ENCODE measurements around the gene GBGT1.

The GBGT1 gene

DNA sequence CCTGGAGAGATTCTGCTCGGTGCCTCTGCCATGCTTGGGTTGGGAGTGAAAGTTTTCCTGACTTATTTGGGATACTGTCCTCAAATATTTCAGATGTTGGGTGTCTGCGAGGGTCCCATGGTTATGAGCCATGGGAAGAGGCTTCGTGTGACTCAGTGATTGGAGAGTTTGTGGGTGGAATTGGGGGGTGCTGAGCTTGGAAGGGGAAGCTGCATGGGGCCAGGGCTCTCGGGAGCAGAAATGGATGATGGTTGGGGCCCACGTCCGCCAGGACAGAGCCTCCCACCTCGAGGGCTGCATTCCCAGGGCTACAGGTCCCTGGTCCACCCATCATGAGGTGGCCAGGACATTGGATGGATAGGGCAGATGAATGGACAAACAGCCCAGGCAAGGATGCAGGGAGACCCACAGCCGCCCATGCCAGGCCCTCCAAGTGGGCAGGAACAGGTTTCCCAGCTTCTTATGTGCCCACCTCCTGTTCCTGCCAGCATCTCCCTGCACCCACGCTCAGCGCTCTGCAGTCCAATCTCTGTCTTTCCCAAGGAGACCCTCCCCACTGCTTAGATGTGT, 39.9 kb upstream of the GBGT1 start:
- DNase-seq: no peak
- CTCF ChIA-PET: no interaction called here
- Mint-ChIP-seq H3K27ac (no peak overlapping the region), H3K36me3 (no peaks in the 10 kb centered on the region), H3K9me3 (peaks cover 2% of the 10 kb centered on the region), H3K4me3 (no peak overlapping the region), H3K27me3 (peaks cover 20% of the 10 kb centered on the region), H3K4me1 (peaks cover 4% of the 10 kb centered on the region)

DNA sequence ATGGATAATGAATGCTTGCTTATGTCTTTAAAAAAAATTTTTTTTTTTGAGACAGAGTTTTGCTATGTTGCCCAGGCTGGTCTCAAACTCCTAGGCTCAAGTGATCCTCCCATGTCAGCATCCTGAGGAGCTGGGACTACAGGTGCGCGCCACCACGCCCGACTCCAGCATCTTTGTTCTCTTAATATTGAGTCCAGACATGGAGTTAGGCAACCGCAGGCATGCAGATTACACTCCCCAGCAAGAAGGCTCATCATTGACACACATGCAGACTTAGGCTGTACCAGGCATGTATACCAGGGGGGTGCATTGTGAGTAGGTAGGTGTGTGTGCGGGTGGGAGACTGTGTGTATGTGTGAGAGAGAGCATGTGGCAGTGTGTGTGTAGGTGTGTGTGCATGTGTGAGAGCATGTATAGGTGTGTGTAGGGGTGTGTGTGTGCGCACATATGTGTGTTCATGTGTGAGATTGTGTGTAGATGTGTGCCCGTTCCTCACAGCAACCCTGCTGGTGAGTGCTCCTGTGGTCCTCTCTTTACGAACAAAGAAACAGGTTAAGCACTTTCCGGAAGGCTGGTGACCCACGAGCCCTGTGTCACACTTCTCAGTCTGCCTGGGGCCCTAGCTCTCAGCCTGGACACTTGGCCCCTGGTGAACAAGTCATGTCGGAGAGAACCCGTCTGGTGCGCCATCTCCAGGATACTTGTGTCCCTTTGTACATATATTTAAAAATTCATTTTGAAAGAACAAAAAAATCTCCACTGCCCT, 39.2 kb upstream of the GBGT1 start:
- peaks cover 20% of the 10 kb centered on the region for H3K27me3 Mint-ChIP-seq
- H3K4me1 Mint-ChIP-seq: peaks cover 4% of the 10 kb centered on the region
- H3K4me3 Mint-ChIP-seq: no peak overlapping the region
- no peak overlapping the region for H3K27ac Mint-ChIP-seq
- H3K36me3 Mint-ChIP-seq: no peaks in the 10 kb centered on the region
- DNase-seq: no peak
- CTCF ChIA-PET: interaction anchor here (1.2 kb wide), 1 partner anchor 17 kb away, joined by 4 read pairs; no protein-coding TSS in a partner anchor
- H3K9me3 Mint-ChIP-seq: peaks cover 2% of the 10 kb centered on the region

DNA sequence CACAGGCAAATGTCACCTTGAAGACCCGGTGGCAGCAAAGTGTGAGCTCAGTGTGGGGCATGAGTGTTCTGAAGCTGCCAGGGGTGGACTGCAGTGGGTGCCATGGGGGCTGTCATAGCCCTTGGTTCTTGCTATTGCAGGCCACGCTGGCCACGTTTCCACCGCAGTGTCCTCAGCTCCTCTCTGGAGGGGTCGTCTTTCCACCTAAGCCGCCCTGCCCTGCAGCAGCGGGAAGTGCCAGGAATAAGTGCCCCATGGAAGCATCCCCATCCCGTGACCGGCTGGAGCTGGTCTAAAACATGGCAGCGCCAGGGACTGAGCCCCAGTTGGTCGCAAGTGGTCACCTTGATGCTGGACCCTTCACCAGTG, 38.4 kb upstream of the GBGT1 start:
- H3K4me1 Mint-ChIP-seq: peaks cover 4% of the 10 kb centered on the region
- DNase-seq: no peak
- CTCF ChIA-PET: interaction anchor here (1.2 kb wide), 1 partner anchor 16 kb away, joined by 4 read pairs; no protein-coding TSS in a partner anchor
- no peak overlapping the region for H3K4me3 Mint-ChIP-seq
- H3K27ac Mint-ChIP-seq: no peak overlapping the region
- peaks cover 20% of the 10 kb centered on the region for H3K27me3 Mint-ChIP-seq
- H3K9me3 Mint-ChIP-seq: peaks cover 2% of the 10 kb centered on the region
- no peaks in the 10 kb centered on the region for H3K36me3 Mint-ChIP-seq

DNA sequence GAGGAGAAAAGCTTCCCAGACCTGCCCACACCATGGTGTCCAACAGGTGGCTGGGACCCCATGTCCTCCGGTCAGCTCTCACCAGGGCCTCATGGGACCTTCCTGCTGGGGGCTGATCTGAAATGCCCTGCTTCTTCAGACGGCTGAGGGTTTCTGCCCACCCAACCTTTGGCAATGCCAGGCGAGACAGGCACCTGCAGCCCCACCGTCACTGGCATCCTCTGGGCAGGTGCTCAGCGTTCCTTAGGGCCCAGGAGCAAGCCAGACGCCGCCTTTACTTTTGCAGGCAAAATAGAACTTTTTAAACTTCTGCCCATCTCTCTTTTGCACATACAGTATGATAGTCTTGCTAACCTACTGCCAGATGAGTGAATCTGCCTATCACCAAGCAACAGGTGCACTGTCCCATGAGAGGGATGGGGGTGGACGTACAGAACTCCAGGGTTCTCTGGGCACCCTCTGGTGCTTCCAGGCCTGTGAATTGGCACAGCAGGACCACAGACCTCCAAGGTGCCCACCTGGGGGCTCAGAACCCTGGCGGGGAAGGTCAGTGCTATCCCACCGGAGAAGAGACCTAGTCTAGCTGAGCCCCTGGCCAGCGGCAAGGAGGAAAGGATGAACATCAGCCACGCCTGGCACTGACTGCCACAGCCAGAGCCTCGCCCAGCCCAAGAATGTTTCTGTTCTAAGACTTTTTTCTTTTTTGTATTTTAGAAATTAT, 37.9 kb upstream of the GBGT1 start:
- DNase-seq: no peak
- Mint-ChIP-seq H3K27me3 (peaks cover 20% of the 10 kb centered on the region), H3K4me3 (no peak overlapping the region), H3K9me3 (peaks cover 2% of the 10 kb centered on the region), H3K4me1 (peaks cover 4% of the 10 kb centered on the region), H3K27ac (no peak overlapping the region), H3K36me3 (no peaks in the 10 kb centered on the region)
- CTCF ChIA-PET: interaction anchor here (1.2 kb wide), 1 partner anchor 16 kb away, joined by 4 read pairs; no protein-coding TSS in a partner anchor

DNA sequence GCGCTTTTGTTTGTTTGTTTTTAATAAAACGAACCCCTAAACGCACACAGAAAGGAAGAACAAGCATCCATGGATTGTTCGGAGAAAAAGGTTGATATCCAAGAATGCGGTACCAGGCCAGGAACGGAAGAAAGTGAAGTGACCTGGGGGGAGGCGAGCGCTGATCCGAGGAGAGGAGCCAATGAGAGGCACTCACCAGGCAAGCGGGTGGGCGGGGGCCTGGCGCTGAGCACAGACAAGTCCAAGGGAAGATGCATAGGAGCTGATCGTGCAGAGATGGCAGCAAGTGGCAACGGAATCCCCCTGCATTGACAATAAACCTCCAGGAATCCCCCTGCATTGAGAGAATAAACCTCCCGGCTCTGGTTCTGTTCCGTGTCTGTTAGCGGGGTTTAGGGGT, 36.9 kb upstream of the GBGT1 start:
- DNase-seq: no peak
- Mint-ChIP-seq H3K27ac (no peak overlapping the region), H3K27me3 (peaks cover 20% of the 10 kb centered on the region), H3K4me3 (no peak overlapping the region), H3K9me3 (peaks cover 2% of the 10 kb centered on the region), H3K4me1 (peaks cover 4% of the 10 kb centered on the region), H3K36me3 (no peaks in the 10 kb centered on the region)
- CTCF ChIA-PET: no interaction called here

DNA sequence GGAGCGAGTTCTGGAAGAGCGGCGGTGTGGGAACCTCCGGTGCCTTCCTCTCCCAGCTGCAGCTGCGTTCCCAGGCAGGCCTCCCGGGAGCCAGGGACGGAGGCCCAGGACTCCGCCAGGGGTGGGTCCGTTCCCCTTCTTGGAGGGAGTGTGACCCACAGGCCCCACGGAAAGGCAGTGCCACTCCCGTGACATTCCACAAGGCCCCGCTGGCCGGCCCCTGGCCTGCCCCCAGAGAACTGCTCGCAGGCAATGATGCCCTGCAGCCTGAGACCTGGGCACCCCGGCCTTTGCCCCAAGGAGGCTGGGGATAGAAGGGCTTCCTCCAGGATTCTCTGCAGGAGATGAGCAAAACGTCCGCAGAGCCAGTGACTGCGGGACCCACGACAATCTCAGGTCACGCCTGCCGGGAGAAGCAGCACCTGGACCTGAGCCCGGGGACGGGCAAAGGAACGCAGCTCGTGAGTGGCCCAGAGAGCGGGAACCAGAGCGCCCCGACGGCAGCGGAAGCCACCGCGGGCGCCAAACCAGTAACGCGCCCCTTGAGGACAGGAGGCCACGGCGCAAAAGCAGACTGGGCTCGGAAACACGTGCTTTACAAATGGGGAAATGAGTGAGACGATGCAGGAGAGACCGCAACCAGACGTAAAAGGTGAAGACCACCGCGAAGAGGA, 36.1 kb upstream of the GBGT1 start:
- H3K27ac Mint-ChIP-seq: no peak overlapping the region
- H3K4me1 Mint-ChIP-seq: peaks cover 4% of the 10 kb centered on the region
- DNase-seq: peak; percentile 42
- CTCF ChIA-PET: no interaction called here
- no peaks in the 10 kb centered on the region for H3K36me3 Mint-ChIP-seq
- peak overlapping the region; percentile 46 for H3K4me3 Mint-ChIP-seq
- H3K9me3 Mint-ChIP-seq: peaks cover 2% of the 10 kb centered on the region
- peaks cover 20% of the 10 kb centered on the region for H3K27me3 Mint-ChIP-seq

DNA sequence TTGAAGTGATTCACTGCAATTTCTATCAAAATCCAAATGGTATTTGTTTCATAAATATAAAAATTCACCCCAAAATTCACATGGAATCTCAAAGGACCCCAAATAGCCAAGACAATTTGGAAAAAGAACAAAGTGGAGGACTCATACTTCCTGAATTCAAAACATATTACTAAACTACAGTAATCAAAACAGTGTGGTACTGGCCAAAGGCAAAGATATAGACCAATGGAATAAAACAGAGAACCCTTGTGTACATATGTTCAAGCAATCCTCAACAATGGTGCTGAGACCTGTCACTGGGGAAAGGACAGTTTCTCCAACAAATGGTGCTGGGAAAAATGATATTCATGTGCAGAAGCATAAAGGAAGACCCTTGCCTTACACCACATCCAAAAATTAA, 31.3 kb upstream of the GBGT1 start:
- Mint-ChIP-seq H3K4me3 (no peak overlapping the region), H3K27me3 (peaks cover 25% of the 10 kb centered on the region), H3K36me3 (no peaks in the 10 kb centered on the region), H3K9me3 (peaks cover under 1% of the 10 kb centered on the region), H3K4me1 (peaks cover 2% of the 10 kb centered on the region), H3K27ac (no peak overlapping the region)
- no peak for DNase-seq
- CTCF ChIA-PET: interaction anchor here (1.8 kb wide), 1 partner anchor 9 kb away, joined by 6 read pairs; no protein-coding TSS in a partner anchor

DNA sequence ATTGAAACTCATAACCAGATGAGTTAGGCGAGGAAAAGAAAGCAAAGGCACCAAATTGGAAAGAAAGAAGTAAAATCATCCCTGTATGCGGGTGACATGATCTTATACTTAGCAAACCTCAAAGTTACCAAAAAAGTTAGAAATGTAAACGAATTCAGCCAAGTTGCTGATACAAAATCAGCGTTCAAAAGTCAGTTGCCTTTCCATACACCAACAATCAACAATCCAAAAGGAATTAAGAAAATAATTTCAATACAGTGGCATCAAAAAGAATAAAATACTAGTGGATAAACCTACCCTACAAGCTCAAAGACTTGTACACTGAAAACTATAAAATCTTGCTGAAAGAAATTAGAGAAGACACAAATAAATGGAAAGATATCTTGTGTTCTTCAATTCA, 30.9 kb upstream of the GBGT1 start:
- Mint-ChIP-seq H3K4me3 (no peak overlapping the region), H3K9me3 (no peaks in the 10 kb centered on the region), H3K27me3 (peaks cover 21% of the 10 kb centered on the region), H3K4me1 (no peaks in the 10 kb centered on the region), H3K36me3 (no peaks in the 10 kb centered on the region), H3K27ac (no peak overlapping the region)
- DNase-seq: no peak
- CTCF ChIA-PET: interaction anchor here (1.8 kb wide), 1 partner anchor 9 kb away, joined by 6 read pairs; no protein-coding TSS in a partner anchor

DNA sequence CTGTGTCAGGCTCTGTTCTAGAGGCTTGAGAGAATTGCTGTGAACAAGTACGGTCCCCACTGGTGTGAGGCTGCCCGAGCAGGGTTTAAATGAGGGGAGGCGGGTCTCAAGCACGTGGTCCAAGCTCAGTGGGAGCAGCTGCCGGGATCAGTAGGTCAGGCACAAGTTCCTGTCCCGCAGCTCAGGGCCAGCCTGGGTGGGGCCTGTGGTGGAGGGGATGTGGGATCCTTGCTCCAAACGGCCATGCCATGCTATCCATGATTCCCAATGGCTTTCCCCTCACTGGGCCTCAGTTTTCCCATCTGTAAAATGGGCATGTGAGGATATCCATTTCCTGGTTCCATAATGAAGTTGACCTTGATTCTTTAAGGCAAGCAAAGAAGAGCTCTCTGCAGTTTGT, 28.3 kb upstream of the GBGT1 start:
- DNase-seq: no peak
- Mint-ChIP-seq H3K4me1 (no peaks in the 10 kb centered on the region), H3K4me3 (no peak overlapping the region), H3K9me3 (no peaks in the 10 kb centered on the region), H3K36me3 (no peaks in the 10 kb centered on the region), H3K27ac (no peak overlapping the region), H3K27me3 (peaks cover 32% of the 10 kb centered on the region)
- CTCF ChIA-PET: no interaction called here

DNA sequence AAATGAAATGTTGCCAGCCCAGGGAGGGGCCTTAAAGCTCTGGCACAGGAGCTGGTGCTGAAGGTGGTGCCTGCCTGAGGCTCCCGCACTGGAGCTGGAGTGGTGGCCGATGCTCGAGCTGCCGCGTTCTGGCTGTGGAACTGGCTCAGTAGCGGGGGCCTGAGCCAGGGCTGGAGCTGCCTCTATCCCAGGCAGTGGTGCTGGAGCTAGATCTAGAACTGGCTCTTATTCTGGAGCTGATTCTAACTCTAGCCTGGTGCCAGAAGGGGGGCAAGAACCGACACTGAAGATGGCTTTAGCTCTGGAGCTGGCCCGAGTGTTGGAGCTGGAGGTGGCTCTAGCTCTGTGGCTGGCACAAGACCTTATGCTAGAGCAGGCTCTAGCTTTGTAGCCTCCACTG, 26.1 kb upstream of the GBGT1 start:
- peaks cover 45% of the 10 kb centered on the region for H3K27me3 Mint-ChIP-seq
- H3K4me1 Mint-ChIP-seq: peaks cover 11% of the 10 kb centered on the region
- no peak for DNase-seq
- no peaks in the 10 kb centered on the region for H3K36me3 Mint-ChIP-seq
- no peaks in the 10 kb centered on the region for H3K9me3 Mint-ChIP-seq
- no peak overlapping the region for H3K4me3 Mint-ChIP-seq
- H3K27ac Mint-ChIP-seq: no peak overlapping the region
- CTCF ChIA-PET: interaction anchor here (1.0 to 5.3 kb wide), 2 partner anchors 9 to 214 kb away, joined by 3 to 28 read pairs; no protein-coding TSS in a partner anchor

DNA sequence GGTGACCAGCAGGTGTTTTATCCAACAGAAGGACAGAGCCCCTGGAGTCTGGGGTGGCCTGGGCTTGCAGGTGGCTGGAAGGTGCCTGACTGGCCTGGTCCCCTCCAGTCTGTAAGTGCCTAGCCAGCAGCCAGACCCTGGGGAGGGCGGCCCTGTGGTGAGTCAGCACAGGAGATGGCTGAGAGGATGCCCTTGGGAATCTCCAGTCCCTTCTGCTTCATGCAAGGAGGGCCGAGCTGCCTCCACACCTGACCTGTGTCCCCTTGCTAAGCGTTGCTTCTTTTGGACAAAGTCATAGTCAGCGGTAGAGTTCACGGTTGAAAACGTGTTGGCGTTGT, 25.1 kb upstream of the GBGT1 start:
- Mint-ChIP-seq H3K4me1 (peaks cover 17% of the 10 kb centered on the region), H3K27me3 (peaks cover 52% of the 10 kb centered on the region), H3K9me3 (no peaks in the 10 kb centered on the region), H3K36me3 (no peaks in the 10 kb centered on the region), H3K4me3 (no peak overlapping the region), H3K27ac (no peak overlapping the region)
- CTCF ChIA-PET: interaction anchor here (1.2 to 5.3 kb wide), 3 partner anchors 49 to 297 kb away, joined by 3 to 39 read pairs (median 28); no protein-coding TSS in a partner anchor
- DNase-seq: no peak

DNA sequence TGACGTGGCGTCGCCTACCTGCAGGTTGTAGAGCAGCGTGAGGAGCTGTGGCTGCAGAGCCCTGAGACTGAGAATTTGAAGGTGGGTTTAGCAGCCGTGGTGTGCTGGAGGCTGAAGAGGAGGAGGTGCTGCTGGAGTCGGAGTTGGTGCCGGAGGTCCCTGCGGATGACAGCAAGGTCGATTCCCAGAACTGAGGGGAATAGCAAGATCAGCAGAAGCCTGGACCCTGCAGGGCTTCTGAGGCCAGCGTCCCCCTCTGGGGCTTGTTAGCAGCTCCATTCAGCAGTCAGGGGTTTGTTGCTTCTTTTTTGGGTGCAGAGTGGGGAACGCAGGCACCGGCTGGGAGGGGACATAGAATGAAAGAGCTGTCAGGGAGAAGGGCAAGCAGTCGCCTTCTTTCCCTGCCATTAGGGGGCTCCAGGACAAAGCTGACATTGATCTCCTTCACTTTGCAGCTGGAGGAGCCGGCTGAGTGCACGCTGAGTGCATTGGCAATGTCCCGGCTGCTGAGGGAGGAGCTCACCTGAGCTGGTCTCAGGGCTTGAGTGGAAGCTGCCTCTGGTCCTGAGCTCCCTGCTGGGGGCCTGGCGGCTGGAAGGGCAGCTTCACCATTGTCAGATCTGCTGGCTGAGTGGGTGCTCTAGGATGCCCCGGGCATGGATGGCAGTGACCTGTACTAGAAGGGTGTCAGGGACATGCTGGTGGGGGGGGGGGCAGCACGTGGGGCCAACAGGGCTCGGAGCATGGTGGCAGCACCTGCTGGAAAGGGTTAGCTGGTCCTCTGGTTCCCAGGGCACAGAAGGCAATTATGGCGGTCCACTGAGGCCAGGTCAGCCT, 24.5 kb upstream of the GBGT1 start:
- H3K27ac Mint-ChIP-seq: no peak overlapping the region
- H3K4me1 Mint-ChIP-seq: peaks cover 17% of the 10 kb centered on the region
- H3K9me3 Mint-ChIP-seq: no peaks in the 10 kb centered on the region
- DNase-seq: no peak
- H3K36me3 Mint-ChIP-seq: no peaks in the 10 kb centered on the region
- CTCF ChIA-PET: interaction anchor here (0.7 to 5.3 kb wide), 8 partner anchors 30 to 298 kb away, joined by 3 to 39 read pairs (median 5); no protein-coding TSS in a partner anchor
- H3K27me3 Mint-ChIP-seq: peaks cover 53% of the 10 kb centered on the region
- H3K4me3 Mint-ChIP-seq: no peak overlapping the region

DNA sequence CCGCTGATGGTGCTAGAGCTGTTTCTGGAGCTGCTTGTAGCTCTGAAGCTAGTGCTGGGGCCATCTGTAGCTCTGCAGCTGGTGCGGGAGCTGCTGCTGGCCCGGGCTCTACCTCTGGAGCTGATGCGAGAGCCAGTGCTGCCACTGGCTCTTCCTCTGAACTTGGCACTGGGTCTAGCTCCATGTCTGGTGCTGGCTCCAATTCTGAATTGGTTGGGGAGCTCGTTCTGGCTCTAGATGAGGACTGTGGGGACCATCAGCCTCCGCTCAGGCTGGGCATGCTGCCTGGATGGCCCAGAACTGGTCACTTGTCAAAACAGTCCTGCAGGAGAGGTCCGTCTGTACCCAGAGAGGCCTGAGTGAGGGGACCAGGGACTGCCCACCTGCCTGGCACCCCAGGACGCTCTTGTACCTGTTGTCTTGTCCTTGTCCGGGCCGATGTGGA, 23.9 kb upstream of the GBGT1 start:
- Mint-ChIP-seq H3K4me3 (no peak overlapping the region), H3K36me3 (no peaks in the 10 kb centered on the region), H3K27ac (no peak overlapping the region), H3K4me1 (peaks cover 17% of the 10 kb centered on the region), H3K27me3 (peaks cover 58% of the 10 kb centered on the region), H3K9me3 (no peaks in the 10 kb centered on the region)
- DNase-seq: no peak
- CTCF ChIA-PET: interaction anchor here (0.7 to 5.3 kb wide), 14 partner anchors 20 to 298 kb away, joined by 3 to 39 read pairs (median 7); no protein-coding TSS in a partner anchor

Data from activated naive CD4-positive, alpha-beta T cell treated with anti-CD3 and anti-CD28 coated beads, Interleukin-2, amount 10 ng/mL, durations not matched to agents 7 days and 5 days (primary cell).